Measurements from ENCODE around the gene KYNU.
"Not testable (repeated sequence)": the region's sequence is repeated elsewhere in the genome, so short reads cannot be mapped to it uniquely, and the experiment has no call there.

Gene KYNU

GRCh38 chr2:143084462-143084861, 207.0 kb downstream of the KYNU start:
- no peak for DNase-seq (ENCODE audit: low read depth)
- no peak for TF ChIP-seq CTCF (conservative IDR thresholded peaks at IDR 0.05; ENCODE audit: low read depth, low read length)
- H3K4me3 ChIP-seq (ENCODE audit: low read depth, low read length), result no peak overlapping the region

GRCh38 chr2:143085125-143085784, 207.8 kb downstream of the KYNU start:
- no peak for DNase-seq (ENCODE audit: low read depth)
- no peak for TF ChIP-seq CTCF (conservative IDR thresholded peaks at IDR 0.05; ENCODE audit: low read depth, low read length)
- no peak overlapping the region for H3K4me3 ChIP-seq (ENCODE audit: low read depth, low read length)

GRCh38 chr2:143087033-143087432, 209.6 kb downstream of the KYNU start:
- peak; percentile 26 for DNase-seq (ENCODE audit: low read depth)
- no peak overlapping the region for H3K4me3 ChIP-seq (ENCODE audit: low read depth, low read length)
- no peak for TF ChIP-seq CTCF (conservative IDR thresholded peaks at IDR 0.05; ENCODE audit: low read depth, low read length)

GRCh38 chr2:143088388-143088787, 210.9 kb downstream of the KYNU start:
- no peak for TF ChIP-seq CTCF (conservative IDR thresholded peaks at IDR 0.05; ENCODE audit: low read depth, low read length)
- no peak for DNase-seq (ENCODE audit: low read depth)
- H3K4me3 ChIP-seq (ENCODE audit: low read depth, low read length), result no peak overlapping the region

GRCh38 chr2:143089520-143089919, 212.1 kb downstream of the KYNU start:
- DNase-seq (ENCODE audit: low read depth); H3K4me3 ChIP-seq (ENCODE audit: low read depth, low read length): not testable (repeated sequence)
